Raji (cell line): ENCODE data around the gene B4GALNT3.

Source experiments
- POLR2A ChIP-seq: IDR thresholded peaks from 2 replicates; pipeline ENCODE4 v1.6.1; 2011; ENCODE audit warnings: low read depth, low read length, control low read depth; ENCODE audit not compliant: insufficient read depth

Gene B4GALNT3

DNA sequence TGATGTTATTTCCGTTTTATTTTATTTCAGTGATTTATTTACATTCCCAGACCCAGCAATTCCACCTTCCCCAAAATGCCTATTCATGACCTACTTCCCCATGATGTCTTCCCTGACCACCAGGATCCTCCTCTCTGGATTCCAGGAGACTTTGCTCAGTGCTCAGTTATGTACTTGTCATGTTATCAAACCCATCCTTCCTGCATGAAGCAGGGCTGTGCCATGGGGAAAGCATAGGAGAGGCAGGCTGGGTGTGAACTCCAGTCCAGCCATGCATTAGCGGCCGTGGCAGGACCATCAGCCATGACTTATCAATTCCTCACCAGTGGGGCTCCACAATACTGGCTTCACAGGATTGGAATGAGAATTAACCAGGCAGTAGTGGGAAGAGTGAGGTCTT is 57.8 kb downstream of the B4GALNT3 start:
- TF ChIP-seq POLR2A: no peak

DNA sequence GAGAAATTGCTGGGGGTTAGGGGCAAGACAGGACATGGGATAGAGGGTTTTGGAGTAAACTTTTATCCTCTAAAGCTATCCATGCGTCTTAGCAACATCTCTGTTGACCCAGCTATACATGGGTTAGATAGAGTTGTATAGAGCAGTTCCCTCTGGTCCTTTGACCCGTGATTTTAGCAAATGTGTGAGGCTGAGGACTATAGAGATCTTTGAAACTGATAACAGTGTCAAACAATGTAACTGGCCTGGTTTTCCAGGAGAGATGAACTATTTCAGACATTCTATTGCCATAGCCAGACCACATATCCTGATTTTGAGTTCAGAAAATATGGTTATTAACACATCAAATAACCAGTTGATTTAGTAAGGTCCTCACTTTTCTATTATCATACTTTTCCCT is 60.4 kb downstream of the B4GALNT3 start:
- TF ChIP-seq POLR2A: no peak

DNA sequence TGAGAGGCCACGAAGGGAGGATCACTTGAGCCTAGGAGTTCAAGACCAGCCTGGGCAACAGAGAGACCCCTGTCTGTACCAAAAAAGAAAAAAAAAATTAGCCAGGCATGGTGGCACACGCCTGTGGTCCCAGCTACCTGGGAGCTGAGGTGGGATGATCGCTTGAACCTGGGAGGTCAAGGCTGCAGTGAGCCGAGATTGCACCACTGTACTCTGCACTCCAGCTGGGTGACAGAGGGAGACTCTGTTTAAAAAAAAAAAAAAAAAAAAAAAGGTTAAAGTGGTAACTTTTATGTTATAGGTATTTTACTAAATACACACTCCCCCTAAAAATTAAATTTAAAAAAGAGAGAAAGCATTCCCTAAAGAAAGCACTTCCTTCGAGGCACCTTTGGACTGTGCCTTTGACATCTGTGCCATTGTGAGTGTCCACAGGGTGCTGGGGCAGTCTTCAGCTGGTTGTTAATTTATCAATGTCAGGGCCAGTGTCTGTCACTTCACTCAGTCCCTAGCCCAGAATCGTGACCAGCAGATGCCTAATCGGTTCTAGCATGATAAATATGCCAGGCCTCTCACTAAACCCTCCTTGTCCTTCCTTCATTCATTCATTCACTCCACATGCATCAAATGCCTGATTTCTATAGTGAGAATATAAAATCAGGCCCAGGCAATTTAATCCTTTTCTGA is 63.1 kb downstream of the B4GALNT3 start:
- TF ChIP-seq POLR2A: no peak

DNA sequence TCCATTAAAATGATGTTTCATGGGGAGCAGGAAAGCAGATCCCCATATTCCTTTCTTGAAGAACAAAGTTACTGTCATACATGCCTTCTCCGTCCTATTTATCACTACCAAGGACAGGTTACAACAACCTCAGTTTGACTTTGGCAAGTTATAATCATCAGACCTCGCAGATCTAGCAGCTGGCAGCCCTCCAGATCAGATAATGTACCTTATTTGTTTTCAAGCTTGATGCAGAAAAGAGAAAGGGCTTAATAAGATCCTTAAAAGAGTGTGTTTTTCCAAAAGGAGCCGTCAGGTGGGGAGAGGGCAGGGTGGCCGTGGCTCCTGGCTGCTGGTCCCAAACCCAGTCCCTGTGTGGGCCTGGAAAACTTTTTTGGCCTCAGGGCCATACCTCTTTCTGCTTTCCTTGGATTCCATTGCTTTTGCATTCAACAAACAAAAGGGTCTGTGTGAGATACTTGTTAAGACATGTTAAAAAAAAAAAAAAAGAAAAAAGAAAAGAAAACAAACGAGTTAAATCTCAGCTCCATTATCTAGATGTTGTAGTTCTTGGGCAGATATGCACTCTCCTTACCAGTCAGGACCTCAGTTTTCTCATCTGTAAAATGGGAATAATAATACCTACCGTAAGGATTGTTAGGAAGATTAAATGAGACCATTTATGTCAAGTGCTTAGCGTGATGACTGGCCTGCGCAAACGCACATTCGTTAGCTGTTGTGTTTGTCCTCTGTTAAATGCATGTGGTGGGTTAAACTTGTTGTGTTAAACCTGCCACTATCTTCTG is 64.6 kb downstream of the B4GALNT3 start:
- TF ChIP-seq POLR2A: no peak

DNA sequence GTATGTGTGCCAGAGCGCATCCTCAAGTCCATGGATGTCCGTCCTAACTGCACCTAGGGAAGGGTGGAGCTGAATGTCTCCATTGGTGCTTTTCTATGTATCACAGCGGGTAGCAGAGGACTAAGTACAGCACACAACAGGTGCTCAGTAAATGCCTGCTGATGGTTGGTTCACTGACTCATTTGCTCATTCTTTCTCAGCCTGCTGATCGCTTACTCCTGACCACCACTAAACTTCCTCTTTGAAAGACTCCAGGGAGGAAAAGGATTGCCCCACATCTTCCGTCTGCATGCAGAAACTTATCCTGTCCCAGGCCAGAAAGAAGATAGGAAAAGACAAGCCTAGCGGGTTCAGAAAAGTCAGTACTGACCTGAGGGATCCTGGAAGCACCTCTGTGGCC is 66.3 kb downstream of the B4GALNT3 start:
- no peak for TF ChIP-seq POLR2A

DNA sequence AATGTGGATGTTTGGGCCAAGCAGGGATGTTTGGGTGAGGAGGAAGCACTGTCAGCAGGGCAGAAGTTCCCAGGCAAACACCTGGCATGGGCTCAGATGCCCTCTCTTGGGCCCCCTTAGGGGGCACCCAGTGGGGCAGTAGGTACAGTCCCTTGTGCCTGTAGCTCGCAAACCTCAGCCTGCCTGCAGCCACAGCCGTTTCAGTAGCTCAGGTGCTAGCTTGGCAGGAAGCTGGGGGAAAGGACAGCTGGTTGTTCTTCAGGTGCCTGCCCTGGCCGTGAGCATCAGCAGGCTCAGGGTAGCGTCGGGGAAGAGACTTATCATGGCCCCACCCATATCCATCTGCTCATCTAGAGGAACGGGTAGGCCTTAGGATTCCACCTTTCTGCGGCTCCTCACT is 67.5 kb downstream of the B4GALNT3 start:
- no peak for TF ChIP-seq POLR2A

DNA sequence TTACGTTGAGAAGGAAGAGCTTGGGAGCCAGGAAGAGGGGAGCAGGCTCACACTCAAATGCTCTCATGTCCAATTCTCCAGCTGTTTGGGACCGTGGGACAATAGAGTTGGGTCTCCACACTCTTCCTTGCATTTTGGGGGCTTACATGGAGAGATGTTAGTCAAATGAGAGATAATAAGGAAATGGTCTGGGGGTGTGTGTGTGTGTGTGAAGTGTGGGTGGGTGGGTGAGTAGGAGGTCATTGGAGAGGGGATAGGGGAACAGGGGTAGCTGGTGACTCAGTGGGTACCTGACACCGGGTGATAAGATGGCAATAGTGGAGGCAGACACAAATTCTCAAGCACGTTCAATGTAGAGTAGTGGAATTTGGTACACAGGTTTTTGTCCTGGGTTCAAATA is 68.0 kb downstream of the B4GALNT3 start:
- no peak for TF ChIP-seq POLR2A

DNA sequence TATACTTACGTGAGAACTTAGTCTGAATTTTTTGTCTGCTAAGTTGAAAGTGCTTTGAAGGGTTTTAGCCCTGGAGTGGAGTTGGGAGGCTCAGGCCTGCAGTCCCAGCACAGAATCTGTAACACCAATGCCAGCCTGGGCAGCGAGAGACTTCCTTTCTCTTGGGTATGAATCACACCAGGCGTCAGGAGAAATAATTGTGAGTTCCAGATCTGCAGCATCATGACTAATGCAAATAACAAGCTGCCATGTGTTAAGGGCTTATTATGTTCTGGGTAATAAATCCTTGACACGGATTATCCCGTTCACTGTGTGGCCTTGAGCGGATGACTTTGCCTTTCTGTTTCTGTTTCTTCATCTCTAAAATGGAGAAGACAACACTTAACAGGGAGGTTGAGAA is 70.6 kb downstream of the B4GALNT3 start:
- no peak for TF ChIP-seq POLR2A

DNA sequence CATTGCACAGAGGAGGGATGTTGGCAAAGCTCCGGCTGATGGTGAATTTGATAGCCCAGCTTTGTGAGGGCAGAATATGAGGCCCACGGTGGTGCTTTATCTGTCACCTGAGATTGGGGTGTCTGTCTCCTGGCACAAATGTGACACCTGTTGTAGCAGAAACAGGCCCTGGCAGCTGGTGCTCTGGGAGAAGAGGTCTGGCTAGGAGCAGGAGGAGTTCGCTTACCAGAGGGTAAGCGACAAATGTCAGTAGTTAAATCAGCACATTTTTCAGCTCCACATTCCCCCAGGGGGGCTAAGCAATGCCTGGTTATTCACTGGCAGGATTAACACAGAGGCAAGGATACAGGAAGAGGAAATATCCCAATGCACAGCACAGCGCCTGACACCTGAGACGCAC is 71.1 kb downstream of the B4GALNT3 start:
- no peak for TF ChIP-seq POLR2A

DNA sequence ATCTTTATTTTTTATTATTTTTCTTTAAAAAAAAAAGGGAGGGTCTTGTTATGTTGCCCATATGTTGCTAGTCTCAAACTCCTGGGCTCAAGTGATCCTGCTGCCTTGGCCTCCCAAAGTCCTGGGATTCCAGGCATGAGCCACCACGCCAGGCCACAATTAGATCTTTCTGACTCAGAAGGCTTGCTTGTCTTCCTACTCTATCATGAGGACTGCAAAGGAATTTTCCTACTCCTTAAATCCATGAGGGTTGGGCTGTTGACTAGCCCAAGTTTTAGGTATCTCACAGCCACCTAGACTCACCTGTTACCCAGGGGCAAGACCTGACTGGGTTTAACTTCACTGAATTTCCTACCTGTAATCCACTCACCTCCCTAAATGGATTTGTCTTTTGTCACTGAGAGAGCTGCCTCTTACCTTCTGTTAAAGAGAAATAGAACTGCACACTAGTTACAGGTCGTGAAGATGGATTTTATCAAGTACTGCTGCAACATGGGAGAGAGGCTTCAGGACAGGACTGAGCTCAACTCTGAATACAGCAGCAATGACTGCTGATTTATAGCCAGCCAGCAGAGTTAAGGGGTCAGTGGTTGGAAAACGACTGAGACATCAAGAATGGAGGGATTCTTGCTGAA is 72.3 kb downstream of the B4GALNT3 start:
- TF ChIP-seq POLR2A: no peak

DNA sequence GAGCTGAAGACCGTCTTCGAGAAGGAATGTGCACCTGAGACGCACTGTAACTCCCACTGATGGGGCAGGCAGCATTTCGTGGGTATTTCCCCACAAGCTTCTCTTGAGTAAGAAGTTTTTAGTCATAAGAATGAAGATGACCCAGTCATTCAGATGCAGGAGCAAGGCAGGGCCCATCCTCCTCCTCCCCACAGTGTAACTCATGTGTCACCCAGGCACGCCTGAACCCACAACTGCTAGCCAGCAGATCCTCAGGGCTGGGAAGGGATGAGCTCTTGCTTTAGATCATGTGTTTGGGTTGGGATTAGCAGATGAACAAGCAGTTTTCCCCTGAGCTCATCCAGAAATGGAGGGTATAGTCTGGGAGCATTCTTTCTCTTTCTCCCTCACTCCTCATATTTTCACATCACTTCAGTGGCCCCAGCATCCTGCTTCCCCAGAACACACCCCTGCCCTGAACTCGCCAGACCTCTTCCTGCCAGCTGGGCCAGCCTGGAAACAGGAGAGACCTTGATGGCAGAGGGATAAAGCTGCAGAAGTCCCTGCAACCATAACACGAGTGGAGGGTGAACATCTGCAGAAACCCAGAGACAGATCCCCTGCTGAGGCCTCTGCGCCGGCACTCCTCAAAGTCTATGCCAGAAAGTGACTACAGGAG is 73.3 kb downstream of the B4GALNT3 start:
- no peak for TF ChIP-seq POLR2A

DNA sequence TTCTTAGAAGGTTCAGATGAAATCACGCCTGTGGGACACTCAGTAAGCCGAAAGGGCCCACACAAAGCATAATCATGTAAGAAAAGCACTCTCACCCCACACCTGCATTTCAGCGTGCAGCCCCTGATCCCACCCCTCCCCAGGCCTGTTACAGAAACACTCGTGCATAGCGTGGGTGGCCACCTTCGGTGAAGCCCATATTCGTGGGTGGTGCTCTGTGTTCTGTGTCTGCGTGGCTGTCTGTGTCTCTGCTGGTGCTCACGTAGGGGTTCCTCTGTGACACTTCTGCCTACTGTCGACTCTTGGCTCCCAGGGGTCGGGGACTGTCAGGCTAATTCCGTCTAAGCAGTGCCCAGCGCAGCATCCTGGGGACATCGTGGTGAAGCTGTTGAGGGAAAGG is 74.0 kb downstream of the B4GALNT3 start:
- no peak for TF ChIP-seq POLR2A

DNA sequence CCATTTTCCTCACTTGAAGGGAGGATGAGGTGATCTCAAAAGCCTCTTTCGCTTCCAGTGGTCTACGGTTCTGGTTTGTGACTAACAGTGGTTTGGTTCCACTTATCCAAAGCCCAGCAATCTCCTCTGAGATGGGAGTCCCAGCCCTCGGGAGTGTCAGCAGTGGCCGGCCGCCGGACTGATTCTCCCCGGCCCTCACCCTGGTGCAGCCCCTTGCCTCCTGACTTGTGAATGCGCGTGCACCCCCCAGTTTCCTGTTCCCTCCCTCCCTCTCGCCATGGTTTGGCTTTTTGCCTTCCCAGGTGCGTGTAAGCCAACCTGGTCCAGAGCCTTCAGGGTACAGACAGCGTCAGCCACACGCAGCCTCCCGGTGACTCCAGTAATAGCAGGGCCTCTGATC is 74.5 kb downstream of the B4GALNT3 start:
- no peak for TF ChIP-seq POLR2A

DNA sequence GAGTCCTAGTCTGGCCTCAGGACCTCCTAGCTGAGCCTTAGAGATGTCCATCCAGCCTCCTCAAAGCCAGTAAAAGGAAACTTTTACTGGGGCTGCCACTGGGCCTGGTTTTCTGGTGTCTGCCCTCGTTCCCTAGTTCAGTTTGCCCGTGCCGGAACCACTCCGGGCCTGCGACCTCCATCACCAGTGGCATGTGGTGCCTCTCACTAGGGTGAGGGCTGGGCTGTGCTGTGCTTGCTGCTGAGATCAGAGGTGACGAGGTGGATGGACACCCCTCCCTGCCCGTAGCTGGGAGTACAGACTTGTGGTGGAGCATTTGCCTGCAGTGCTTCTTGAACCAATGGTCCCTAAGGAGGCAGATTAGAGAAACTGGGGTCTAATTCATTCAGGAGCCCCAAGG is 75.7 kb downstream of the B4GALNT3 start:
- no peak for TF ChIP-seq POLR2A

DNA sequence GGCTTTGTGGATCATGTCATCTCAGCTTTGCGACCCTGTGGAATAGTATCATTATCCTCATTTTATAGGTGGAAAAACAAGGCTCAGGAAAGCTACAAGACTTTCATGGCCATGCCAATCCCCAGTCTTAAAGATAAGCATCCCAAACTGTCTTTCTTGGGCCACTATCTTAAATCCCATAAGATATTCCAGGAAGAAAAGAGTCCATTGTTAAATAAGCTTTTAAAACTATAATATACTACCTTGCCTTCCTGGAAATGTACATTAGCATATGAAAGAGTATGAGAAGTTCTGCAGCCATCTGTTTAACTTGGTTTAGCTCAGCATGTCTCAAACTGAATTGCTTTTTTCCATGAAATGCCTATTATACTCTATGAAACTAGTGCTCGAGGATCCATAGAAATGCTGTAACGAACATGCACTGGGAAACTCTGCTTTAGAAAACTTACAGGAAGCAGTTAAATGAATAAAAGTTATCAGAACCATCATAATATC is 77.1 kb downstream of the B4GALNT3 start:
- no peak for TF ChIP-seq POLR2A
